Measurements from ENCODE around the gene UST. TPM values are rescaled to one million over a fixed set of nuclear protein-coding genes. Genes with fewer than 3 reads are reported as not detected.
A peak's percentile ranks its signal among the peaks of the same experiment; 100 is the strongest.

The UST gene
- total and polyA plus RNA-seq, 9 of the 15 experiments (the other 6 are each of a cell fraction or from before 2014, with no cell fraction given): 0.04 to 0.10 TPM; not detected in 7

- TF ChIP-seq MBD1 (CRISPR knock-in tag; IDR thresholded peaks at IDR 0.05) (no peak), HNRNPL (IDR thresholded peaks at IDR 0.05; ENCODE audit: low read depth, low read length) (no peak), RBM25 (IDR thresholded peaks at IDR 0.05; ENCODE audit: low read depth, low read length, severe bottlenecking) (peak; percentile 86), ELK3 (CRISPR knock-in tag; IDR thresholded peaks at IDR 0.05) (no peak), CBFB (CRISPR knock-in tag; IDR thresholded peaks at IDR 0.05) (no peak), ATF1 (CRISPR knock-in tag; IDR thresholded peaks at IDR 0.05) (no peak), ATF1 (tag; IDR thresholded peaks at IDR 0.05) (peak; percentile 76), ATF7 (IDR thresholded peaks at IDR 0.05) (peak; percentile 87)
These were observed 295.1 kb downstream of the UST start (continued) for GRCh38 chr6:149041953-149042352.
